H1 (cell line): Measurements from ENCODE around the gene NANP. TPM values are rescaled to one million over a fixed set of nuclear protein-coding genes. Genes with fewer than 3 reads are reported as not detected.
"Not testable (repeated sequence)": the region's sequence is repeated elsewhere in the genome, so short reads cannot be mapped to it uniquely, and the experiment has no call there.

Source experiments
- CTCF ChIA-PET: fragments of 300-600 bp; sonication (Branson Sonifier 250); formaldehyde crosslinking; loops from one replicate; lab custom pipeline; 2021; ENCODE audit not compliant: partially characterized antibody; lab: Charles Lee
- POLR2A ChIA-PET: fragments of 300-600 bp; sonication (Branson Sonifier 250); formaldehyde crosslinking; loops from one replicate; lab custom pipeline; 2021; ENCODE audit warnings: inconsistent platforms; ENCODE audit not compliant: partially characterized antibody; lab: Charles Lee
- DNase-seq, 2 experiments: peaks; one replicate each; pipeline versions ENCODE4 v3.0.0 to v3.0.0-alpha.2; 2010 to 2022; ENCODE audit warnings: low spot score in 2 of 2, low read depth in 1 of 2, mixed read lengths in 1 of 2
- FAIRE-seq: peaks from 2 replicates; lab custom pipeline; 2011; peaks lifted over from hg19 to GRCh38; lab: Jason Lieb, UNC
- H2AFZ ChIP-seq: 2 replicates; pipeline ENCODE4 v1.8.1; 2012; ENCODE audit warnings: low read length, inconsistent platforms
- H2AK5ac ChIP-seq: 2 replicates; pipeline ENCODE4 v1.6.1; 2013; ENCODE audit warnings: low read depth, low read length
- H2BK120ac ChIP-seq: replicated peaks from 2 replicates; pipeline ENCODE3; 2013; ENCODE audit warnings: low read depth, low read length, inconsistent platforms
- H2BK12ac ChIP-seq: 2 replicates; pipeline ENCODE4 v1.6.1; 2013; ENCODE audit warnings: low read depth, low read length
- H2BK15ac ChIP-seq: 2 replicates; pipeline ENCODE4 v1.6.1; 2013; ENCODE audit warnings: low read length
- H2BK20ac ChIP-seq: 2 replicates; pipeline ENCODE4 v1.6.1; 2013; ENCODE audit warnings: low read length
- H2BK5ac ChIP-seq: 2 replicates; pipeline ENCODE4 v1.6.1; 2013; ENCODE audit warnings: low read depth, low read length
- H3K14ac ChIP-seq: 2 replicates; pipeline ENCODE4 v1.6.1; 2013; ENCODE audit warnings: inconsistent platforms; ENCODE audit not compliant: insufficient read length
- H3K18ac ChIP-seq: 2 replicates; pipeline ENCODE4 v1.6.1; 2013; ENCODE audit warnings: low read length; ENCODE audit errors: extremely low read depth
- H3K23ac ChIP-seq: 2 replicates; pipeline ENCODE4 v1.6.1; 2013; ENCODE audit warnings: inconsistent platforms; ENCODE audit not compliant: insufficient read length
- H3K23me2 ChIP-seq: 2 replicates; pipeline ENCODE4 v1.6.1; 2013; ENCODE audit warnings: low read depth, low read length
- H3K27ac ChIP-seq: 2 replicates; pipeline ENCODE4 v1.6.1; 2011; ENCODE audit warnings: low read depth, low read length, inconsistent platforms
- H3K27me3 ChIP-seq, 4 experiments: replicated peaks in 1 of 4; 1 replicate in 1 of 4; 2 replicates in 3 of 4; pipeline versions ENCODE4 v1.6.1 to v1.8.1; 2011 to 2013; ENCODE audit warnings: low read length in 3 of 4, mild to moderate bottlenecking in 3 of 4, inconsistent platforms in 2 of 4, mixed read lengths in 2 of 4, moderate library complexity in 1 of 4; ENCODE audit not compliant: control insufficient read depth in 3 of 4, insufficient read depth in 3 of 4; ENCODE audit errors: extremely low read depth in 1 of 4
- H3K36me3 ChIP-seq, 4 experiments: 2 replicates each; pipeline versions ENCODE4 v1.6.1 to v1.8.1; 2011 to 2013; ENCODE audit warnings: mild to moderate bottlenecking in 4 of 4, low read length in 3 of 4, moderate library complexity in 2 of 4, control low read depth in 1 of 4, inconsistent platforms in 1 of 4; ENCODE audit not compliant: insufficient read depth in 4 of 4, control insufficient read depth in 2 of 4
- H3K4ac ChIP-seq: replicated peaks from 2 replicates; pipeline ENCODE3; 2013; ENCODE audit warnings: low read length, low read depth, mixed read lengths, inconsistent platforms; ENCODE audit not compliant: insufficient read length
- H3K4me1 ChIP-seq, 4 experiments: replicated peaks in 1 of 4; 1 replicate in 1 of 4; 2 replicates in 3 of 4; pipeline versions ENCODE4 v1.6.1 to v1.8.1; 2011 to 2013; ENCODE audit warnings: low read length in 3 of 4, inconsistent platforms in 2 of 4, mixed read lengths in 1 of 4; ENCODE audit not compliant: insufficient read depth in 4 of 4, control insufficient read depth in 3 of 4
- H3K4me2 ChIP-seq, 2 experiments: 2 replicates each; pipeline versions ENCODE4 v1.6.1 to v1.8.1; 2011 to 2013; ENCODE audit warnings: low read depth in 2 of 2, low read length in 2 of 2, control low read depth in 1 of 2, inconsistent platforms in 1 of 2, mild to moderate bottlenecking in 1 of 2; ENCODE audit not compliant: insufficient read depth in 1 of 2
- H3K4me3 ChIP-seq, 4 experiments: fragments of 200-600, 300-600 bp in 1 of 4; sonication (generic), shearing (Covaris generic), sonication (Bioruptor Twin) in 1 of 4; 2 replicates each; pipeline versions ENCODE4 v1.5.1 to v1.8.1; 2011 to 2016; ENCODE audit warnings: low read length in 4 of 4, low read depth in 3 of 4, control low read depth in 2 of 4, inconsistent platforms in 2 of 4, mild to moderate bottlenecking in 2 of 4, mixed read lengths in 1 of 4, moderate library complexity in 1 of 4; ENCODE audit not compliant: insufficient read depth in 2 of 4; ENCODE audit errors: extremely low read depth in 1 of 4
- H3K56ac ChIP-seq: replicated peaks from 2 replicates; pipeline ENCODE3; 2013; ENCODE audit warnings: low read depth, mild to moderate bottlenecking, mixed read lengths, low read length, inconsistent platforms; ENCODE audit not compliant: insufficient read length
- H3K79me1 ChIP-seq: 2 replicates; pipeline ENCODE4 v1.6.1; 2013; ENCODE audit warnings: low read depth, low read length, control low read depth
- H3K79me2 ChIP-seq, 2 experiments: 2 replicates each; pipeline versions ENCODE4 v1.6.1 to v1.8.1; 2012 to 2013; ENCODE audit warnings: low read length in 2 of 2, mild to moderate bottlenecking in 2 of 2, inconsistent platforms in 1 of 2; ENCODE audit not compliant: insufficient read depth in 2 of 2, control insufficient read depth in 1 of 2
- H3K9ac ChIP-seq, 4 experiments: replicated peaks in 1 of 4; 1 replicate in 1 of 4; 2 replicates in 3 of 4; pipeline versions ENCODE4 v1.6.1 to v1.8.1; 2011 to 2013; ENCODE audit warnings: low read depth in 3 of 4, low read length in 3 of 4, control low read depth in 2 of 4, mild to moderate bottlenecking in 2 of 4, moderate library complexity in 2 of 4, inconsistent platforms in 1 of 4; ENCODE audit errors: extremely low read depth in 1 of 4
- H3K9me3 ChIP-seq, 2 experiments: 2 replicates each; pipeline versions ENCODE4 v1.6.1 to v1.8.1; 2012 to 2013; ENCODE audit warnings: mild to moderate bottlenecking in 2 of 2, moderate library complexity in 2 of 2, control low read depth in 1 of 2, inconsistent platforms in 1 of 2, low read depth in 1 of 2, low read length in 1 of 2, mixed read lengths in 1 of 2; ENCODE audit not compliant: insufficient read depth in 2 of 2
- H4K20me1 ChIP-seq, 2 experiments: replicated peaks in 1 of 2; 2 replicates each; pipeline versions ENCODE3 to v1.8.1; 2011 to 2013; ENCODE audit warnings: inconsistent platforms in 2 of 2, low read length in 2 of 2, mild to moderate bottlenecking in 1 of 2; ENCODE audit not compliant: insufficient read depth in 2 of 2, control insufficient read depth in 1 of 2
- H4K5ac ChIP-seq: 2 replicates; pipeline ENCODE4 v1.6.1; 2013; ENCODE audit warnings: low read length, low read depth, mixed read lengths, inconsistent platforms; ENCODE audit not compliant: insufficient read length
- H4K8ac ChIP-seq: 2 replicates; pipeline ENCODE4 v1.8.0; 2013; ENCODE audit warnings: mild to moderate bottlenecking, moderate library complexity, low read length, inconsistent platforms; ENCODE audit not compliant: insufficient read depth; ENCODE audit errors: extremely low read depth
- H4K91ac ChIP-seq: replicated peaks from 2 replicates; pipeline ENCODE3; 2013; ENCODE audit warnings: low read length, mixed read lengths, inconsistent platforms; ENCODE audit not compliant: insufficient read length
- WGBS, 2 experiments: shearing (Covaris generic) in 1 of 2; methylation state at CpG; one replicate each; pipeline versions ENCODE4 v1.1.6 to v1.1.7; 2013 to 2015; ENCODE audit warnings: low lambda C conversion rate in 2 of 2, mixed read lengths in 2 of 2, inconsistent platforms in 1 of 2, low coverage in 1 of 2, missing lambda C conversion rate in 1 of 2; ENCODE audit not compliant: insufficient replicate concordance in 2 of 2, insufficient coverage in 1 of 2, insufficient read length in 1 of 2; ENCODE audit errors: extremely low coverage in 1 of 2, missing lambda C conversion rate in 1 of 2; 5-methylcytosine and 5-hydroxymethylcytosine counted together
- polyA plus RNA-seq, 7 experiments: library from polyadenylated mRNA; depleted of rRNA in 3 of 7; stranded (reverse) in 5 of 7; unstranded in 2 of 7; fragments of >200 nt in 5 of 7; fragments of 200-250 nt in 2 of 7; gene quantifications; 1 replicate in 5 of 7; 2 replicates in 1 of 7; 4 replicates in 1 of 7; pipeline versions ENCODE4 v1.2.1 to v1.2.3, GENCODE V29; 2011 to 2013; ENCODE audit warnings: missing spikeins in 2 of 7, mixed read lengths in 2 of 7
- total RNA-seq: library from RNA; stranded (reverse); fragmentation: NEBNext Ultra II Directional; extraction: Animal tissue kit (Norgen Biotek cat#: 25700); gene quantifications from 2 replicates; pipeline ENCODE4 v1.2.1, GENCODE V29; 2021

Gene NANP
- total and polyA plus RNA-seq, 2 of the 8 experiments (the other 6 are each of a cell fraction or from before 2014, with no cell fraction given): 3.8 to 6.2 TPM

- not testable (repeated sequence) for H3K4ac ChIP-seq, H4K8ac ChIP-seq, H2BK12ac ChIP-seq, H2BK120ac ChIP-seq, H3K36me3 ChIP-seq, H3K9ac ChIP-seq, H3K14ac ChIP-seq, H2BK5ac ChIP-seq, H3K27ac ChIP-seq, H3K4me1 ChIP-seq, H2BK15ac ChIP-seq, H3K23me2 ChIP-seq, H3K56ac ChIP-seq, H3K27me3 ChIP-seq, H2AK5ac ChIP-seq, DNase-seq, H4K20me1 ChIP-seq, H2AFZ ChIP-seq, H3K4me3 ChIP-seq, H3K4me2 ChIP-seq, H2BK20ac ChIP-seq, FAIRE-seq, H3K23ac ChIP-seq, H3K18ac ChIP-seq, H3K79me1 ChIP-seq, H4K5ac ChIP-seq, H3K9me3 ChIP-seq, H3K79me2 ChIP-seq, H4K91ac ChIP-seq
- ChIA-PET CTCF (interaction anchor here (1.3 kb wide), 1 partner anchor 307 kb away, joined by 4 read pairs; no protein-coding TSS in a partner anchor), POLR2A (interaction anchor here (1.0 kb wide), 1 partner anchor 18 kb away, joined by 3 read pairs; no protein-coding TSS in a partner anchor)
- 99% methylated on average over 9 of the region's 9 CpGs; no CpG with 5 or more reads in 1 of the 2 experiments for WGBS, 2 experiments
These were observed 20.9 kb downstream of the NANP start for GRCh38 chr20:25602914-25603309.
